Measurements from ENCODE around the gene TERC.

TERC gene

DNA sequence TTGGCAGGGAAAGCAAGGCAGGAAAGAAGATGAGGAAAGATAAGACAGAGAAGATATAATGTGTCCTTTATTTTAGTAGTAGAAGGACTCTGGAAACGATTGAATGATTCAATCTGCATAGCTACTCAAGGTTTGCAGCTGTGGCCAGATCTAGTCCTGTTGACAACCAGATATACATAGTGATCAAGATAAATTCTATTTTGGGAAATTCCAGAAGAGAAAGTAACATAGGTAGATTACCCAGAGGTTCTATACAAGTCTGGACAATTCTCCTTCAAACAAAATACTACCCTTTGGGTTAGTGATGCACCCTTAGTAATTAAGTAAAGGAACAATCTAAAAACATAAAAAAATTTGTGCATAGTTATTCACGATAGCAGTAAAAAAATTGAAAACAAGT lies 9.4 kb downstream of the TERC start:
- Histone ChIP-seq H3K36me3 (ENCODE audit: insufficient read depth, low read length) (no peaks in the 10 kb centered on the region), H3K79me2 (ENCODE audit: insufficient read depth, low read length) (no peaks in the 10 kb centered on the region), H3K4me3 (ENCODE audit: low read depth, low read length, poor library complexity, severe bottlenecking) (no peak overlapping the region), H3K4me1 (ENCODE audit: insufficient read depth, low read length, severe bottlenecking) (no peaks in the 10 kb centered on the region), H3K9me2 (ENCODE audit: low read depth, low read length) (no peaks in the 10 kb centered on the region), H3K27me3 (ENCODE audit: insufficient read depth, low read length) (no peaks in the 10 kb centered on the region; the same call in 1 of the 2 replicates), H3K9ac (ENCODE audit: low read length) (no peak overlapping the region), H3K9me3 (ENCODE audit: low read length) (no peaks in the 10 kb centered on the region), H3K4me2 (ENCODE audit: low read length) (no peak overlapping the region), H2AFZ (ENCODE audit: low read length) (no peak overlapping the region), H3K27ac (ENCODE audit: low read depth, low read length, poor library complexity, severe bottlenecking) (no peak overlapping the region), H3F3A (ENCODE audit: insufficient read depth, low read length) (no peaks in the 10 kb centered on the region), H4K20me1 (ENCODE audit: insufficient read depth, low read length) (no peaks in the 10 kb centered on the region)
- no peak for TF ChIP-seq EZH2 (IDR thresholded peaks at IDR 0.05; ENCODE audit: borderline replicate concordance, low read length)
- TF ChIP-seq, protein P1, sequence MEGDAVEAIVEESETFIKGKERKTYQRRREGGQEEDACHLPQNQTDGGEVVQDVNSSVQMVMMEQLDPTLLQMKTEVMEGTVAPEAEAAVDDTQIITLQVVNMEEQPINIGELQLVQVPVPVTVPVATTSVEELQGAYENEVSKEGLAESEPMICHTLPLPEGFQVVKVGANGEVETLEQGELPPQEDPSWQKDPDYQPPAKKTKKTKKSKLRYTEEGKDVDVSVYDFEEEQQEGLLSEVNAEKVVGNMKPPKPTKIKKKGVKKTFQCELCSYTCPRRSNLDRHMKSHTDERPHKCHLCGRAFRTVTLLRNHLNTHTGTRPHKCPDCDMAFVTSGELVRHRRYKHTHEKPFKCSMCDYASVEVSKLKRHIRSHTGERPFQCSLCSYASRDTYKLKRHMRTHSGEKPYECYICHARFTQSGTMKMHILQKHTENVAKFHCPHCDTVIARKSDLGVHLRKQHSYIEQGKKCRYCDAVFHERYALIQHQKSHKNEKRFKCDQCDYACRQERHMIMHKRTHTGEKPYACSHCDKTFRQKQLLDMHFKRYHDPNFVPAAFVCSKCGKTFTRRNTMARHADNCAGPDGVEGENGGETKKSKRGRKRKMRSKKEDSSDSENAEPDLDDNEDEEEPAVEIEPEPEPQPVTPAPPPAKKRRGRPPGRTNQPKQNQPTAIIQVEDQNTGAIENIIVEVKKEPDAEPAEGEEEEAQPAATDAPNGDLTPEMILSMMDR (IDR thresholded peaks at IDR 0.05; ENCODE audit: low read length), result no peak

DNA sequence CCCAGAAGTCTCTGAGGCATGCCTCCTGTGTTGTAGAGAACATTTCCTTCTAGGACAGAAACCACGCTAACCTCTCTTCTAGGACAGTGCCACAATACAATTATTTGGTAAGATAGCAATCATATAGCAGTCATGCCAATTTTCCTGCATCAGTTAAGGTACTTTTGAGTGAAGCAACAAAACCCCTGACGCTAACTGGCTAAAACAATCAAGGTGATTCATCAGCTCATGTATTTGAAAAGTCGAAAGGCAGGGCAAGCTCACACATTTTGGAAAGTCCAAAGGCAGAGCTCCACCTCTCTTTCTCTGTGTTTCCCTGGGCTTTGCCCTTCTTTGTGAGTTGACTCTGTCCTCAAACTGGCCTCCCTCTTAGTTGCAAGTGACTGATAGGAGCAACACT lies 10.1 kb downstream of the TERC start:
- no peak overlapping the region for H3K27ac ChIP-seq (ENCODE audit: low read depth, low read length, poor library complexity, severe bottlenecking)
- TF ChIP-seq, protein P1 (IDR thresholded peaks at IDR 0.05; ENCODE audit: low read length), result no peak
- no peak for TF ChIP-seq EZH2 (IDR thresholded peaks at IDR 0.05; ENCODE audit: borderline replicate concordance, low read length)
- no peaks in the 10 kb centered on the region for H3K4me1 ChIP-seq (ENCODE audit: insufficient read depth, low read length, severe bottlenecking)
- H3K79me2 ChIP-seq (ENCODE audit: insufficient read depth, low read length), result no peaks in the 10 kb centered on the region
- no peak overlapping the region for H3K9ac ChIP-seq (ENCODE audit: low read length)
- no peaks in the 10 kb centered on the region for H3K9me2 ChIP-seq (ENCODE audit: low read depth, low read length)
- no peaks in the 10 kb centered on the region for H3K9me3 ChIP-seq (ENCODE audit: low read length)
- H3F3A ChIP-seq (ENCODE audit: insufficient read depth, low read length), result no peaks in the 10 kb centered on the region
- no peaks in the 10 kb centered on the region; the same call in 1 of the 2 replicates for H3K27me3 ChIP-seq (ENCODE audit: insufficient read depth, low read length)
- H3K4me3 ChIP-seq (ENCODE audit: low read depth, low read length, poor library complexity, severe bottlenecking), result no peak overlapping the region
- no peak overlapping the region for H3K4me2 ChIP-seq (ENCODE audit: low read length)
- no peaks in the 10 kb centered on the region for H3K36me3 ChIP-seq (ENCODE audit: insufficient read depth, low read length)
- H2AFZ ChIP-seq (ENCODE audit: low read length), result no peak overlapping the region
- H4K20me1 ChIP-seq (ENCODE audit: insufficient read depth, low read length), result no peaks in the 10 kb centered on the region

DNA sequence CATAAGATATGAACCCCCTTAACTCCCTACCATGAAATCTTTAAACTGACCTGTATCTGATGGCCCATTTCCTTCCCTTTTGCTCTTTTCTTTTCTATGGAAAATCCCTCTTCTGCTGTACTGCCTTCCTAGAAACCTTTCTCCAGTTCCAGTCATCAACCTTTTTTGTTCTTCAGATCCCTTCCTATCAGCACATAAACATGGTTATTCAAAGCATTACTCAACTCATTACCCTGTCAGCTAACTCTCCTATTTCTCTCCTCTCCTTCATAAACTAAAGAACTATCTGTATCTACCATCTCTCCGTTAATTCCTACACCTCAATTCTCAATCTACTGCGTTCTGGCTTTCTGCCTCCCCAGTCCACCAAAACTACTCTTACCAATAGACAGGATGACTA lies 13.0 kb downstream of the TERC start:
- Histone ChIP-seq H3K4me2 (ENCODE audit: low read length) (no peak overlapping the region), H3K79me2 (ENCODE audit: insufficient read depth, low read length) (no peaks in the 10 kb centered on the region), H3K9me3 (ENCODE audit: low read length) (no peaks in the 10 kb centered on the region), H2AFZ (ENCODE audit: low read length) (no peak overlapping the region), H3F3A (ENCODE audit: insufficient read depth, low read length) (no peaks in the 10 kb centered on the region), H4K20me1 (ENCODE audit: insufficient read depth, low read length) (no peaks in the 10 kb centered on the region), H3K36me3 (ENCODE audit: insufficient read depth, low read length) (no peaks in the 10 kb centered on the region), H3K9me2 (ENCODE audit: low read depth, low read length) (no peaks in the 10 kb centered on the region), H3K27me3 (ENCODE audit: insufficient read depth, low read length) (peaks cover 4% of the 10 kb centered on the region), H3K4me1 (ENCODE audit: insufficient read depth, low read length, severe bottlenecking) (no peaks in the 10 kb centered on the region), H3K27ac (ENCODE audit: low read depth, low read length, poor library complexity, severe bottlenecking) (no peak overlapping the region), H3K4me3 (ENCODE audit: low read depth, low read length, poor library complexity, severe bottlenecking) (no peak overlapping the region), H3K9ac (ENCODE audit: low read length) (no peak overlapping the region)
- TF ChIP-seq, protein P1 (IDR thresholded peaks at IDR 0.05; ENCODE audit: low read length), result no peak
- TF ChIP-seq EZH2 (IDR thresholded peaks at IDR 0.05; ENCODE audit: borderline replicate concordance, low read length), result no peak

All from OCI-LY1 (cell line).